GM19468 (cell line): ENCODE measurements around the gene IQGAP2.

Experiments used
- ATAC-seq: cut with Tn5 transposase; IDR thresholded peaks from one replicate; pipeline ENCODE4 v1.9.1; 2021; ENCODE audit warnings: mild to moderate bottlenecking, moderate library complexity, moderate number of reproducible peaks; ENCODE audit not compliant: unreplicated experiment; ENCODE audit errors: extremely low read depth

IQGAP2 gene

DNA sequence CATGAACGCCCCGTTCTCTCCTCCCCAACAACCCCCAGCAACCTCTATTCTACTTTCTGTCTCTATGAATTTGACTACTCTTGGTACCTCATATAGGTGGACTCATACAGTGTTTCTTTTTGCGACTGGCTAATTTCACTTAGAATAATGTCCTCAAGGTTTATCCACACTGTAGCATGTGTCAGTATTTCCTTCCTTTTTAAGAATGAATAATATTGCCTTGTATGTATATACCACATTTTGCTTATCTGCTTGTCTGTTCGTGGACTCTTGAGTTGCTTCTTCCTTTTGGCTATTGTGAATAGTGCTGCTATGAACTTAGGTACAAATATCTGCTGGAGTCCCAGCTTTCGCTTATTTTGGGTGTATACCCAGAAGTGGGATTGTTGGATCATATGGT lies 42.7 kb downstream of the IQGAP2 start:
- no peak for ATAC-seq

DNA sequence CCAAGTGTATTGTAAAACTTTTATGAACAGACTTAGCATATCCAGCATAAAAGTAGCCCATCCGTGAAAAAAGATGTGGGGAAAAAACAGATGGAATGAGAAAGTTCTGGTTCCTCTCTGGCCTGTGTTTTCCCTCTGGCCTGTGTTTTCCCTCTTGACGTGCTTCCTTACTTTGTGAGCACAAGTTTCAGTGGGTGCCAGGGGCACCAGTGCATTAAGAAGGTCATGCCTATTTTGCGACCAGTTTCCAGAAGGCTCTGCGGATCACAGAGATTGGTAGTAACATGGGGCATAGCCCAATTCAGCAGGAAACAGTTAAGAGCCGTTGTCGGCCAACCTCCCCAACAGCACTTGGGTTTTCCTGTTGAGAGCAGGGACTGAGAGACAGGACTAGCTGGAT lies 43.7 kb downstream of the IQGAP2 start:
- no peak for ATAC-seq

DNA sequence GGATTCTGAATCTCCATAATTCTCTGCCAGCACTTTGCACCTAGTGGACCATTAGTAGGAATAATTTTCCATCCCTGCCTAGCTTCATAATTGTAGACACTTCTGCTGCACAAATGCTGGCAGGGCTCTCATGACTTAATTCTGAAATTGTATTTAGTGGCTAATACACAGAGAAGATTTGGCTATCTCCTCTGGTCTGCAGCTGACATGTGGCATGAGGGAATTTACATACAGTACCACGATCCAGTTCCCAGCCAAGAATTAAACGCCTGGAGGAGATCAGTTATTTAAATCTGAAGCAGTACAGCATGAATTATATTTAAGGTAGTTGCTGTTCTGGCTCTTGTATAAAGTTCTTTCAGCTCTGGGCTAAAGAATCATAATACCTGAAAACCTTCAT lies 46.5 kb downstream of the IQGAP2 start:
- ATAC-seq, result no peak

DNA sequence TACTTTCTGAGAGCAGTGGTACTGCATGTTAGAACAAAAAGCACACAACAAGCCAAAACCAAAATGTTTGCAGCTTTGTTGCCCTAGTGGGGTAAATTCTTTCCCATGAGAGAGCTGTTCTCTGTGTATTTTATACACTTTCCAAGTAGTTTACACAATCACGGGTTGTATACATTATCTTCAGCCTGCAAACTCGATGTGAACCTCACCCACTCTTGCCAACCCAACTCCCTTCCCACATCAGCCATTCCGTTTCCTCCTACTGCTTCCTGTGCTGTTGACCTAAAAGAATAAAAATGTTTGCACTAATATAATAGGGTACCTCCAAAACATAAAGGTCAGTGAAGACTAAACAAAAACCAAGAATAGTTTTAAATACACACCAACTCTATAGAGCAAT lies 47.0 kb downstream of the IQGAP2 start:
- no peak for ATAC-seq

DNA sequence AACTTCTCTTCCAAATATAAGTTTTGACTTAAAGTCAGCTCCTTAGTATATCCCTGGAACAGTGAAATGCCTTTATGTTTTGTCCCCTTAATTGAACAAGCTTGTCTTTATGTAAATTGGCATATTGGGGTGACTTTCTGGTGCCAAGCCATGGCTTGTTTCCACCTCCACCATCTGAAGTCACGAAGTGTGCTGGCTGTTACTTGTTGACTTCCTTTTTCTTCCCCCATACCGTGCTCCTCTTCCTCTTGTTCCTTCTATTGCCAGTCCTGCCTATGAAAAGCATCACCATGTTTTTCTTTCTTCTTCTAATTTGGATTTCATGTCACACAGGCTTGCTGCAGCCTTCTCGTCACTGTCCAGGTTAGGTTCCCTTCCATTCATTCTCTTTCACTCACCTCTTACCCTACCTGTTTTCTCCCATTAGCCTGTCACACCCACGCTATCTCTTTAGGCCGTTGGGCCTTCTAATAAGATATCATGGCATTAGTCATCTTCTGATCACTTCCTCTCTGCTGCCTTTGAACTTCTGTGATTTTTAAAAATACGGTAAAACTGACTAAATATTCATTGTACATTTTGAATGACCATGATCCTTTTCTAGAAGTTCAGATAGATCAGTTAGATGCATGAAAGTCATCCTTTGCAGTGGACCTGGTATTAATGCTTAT lies 48.1 kb downstream of the IQGAP2 start:
- no peak for ATAC-seq

DNA sequence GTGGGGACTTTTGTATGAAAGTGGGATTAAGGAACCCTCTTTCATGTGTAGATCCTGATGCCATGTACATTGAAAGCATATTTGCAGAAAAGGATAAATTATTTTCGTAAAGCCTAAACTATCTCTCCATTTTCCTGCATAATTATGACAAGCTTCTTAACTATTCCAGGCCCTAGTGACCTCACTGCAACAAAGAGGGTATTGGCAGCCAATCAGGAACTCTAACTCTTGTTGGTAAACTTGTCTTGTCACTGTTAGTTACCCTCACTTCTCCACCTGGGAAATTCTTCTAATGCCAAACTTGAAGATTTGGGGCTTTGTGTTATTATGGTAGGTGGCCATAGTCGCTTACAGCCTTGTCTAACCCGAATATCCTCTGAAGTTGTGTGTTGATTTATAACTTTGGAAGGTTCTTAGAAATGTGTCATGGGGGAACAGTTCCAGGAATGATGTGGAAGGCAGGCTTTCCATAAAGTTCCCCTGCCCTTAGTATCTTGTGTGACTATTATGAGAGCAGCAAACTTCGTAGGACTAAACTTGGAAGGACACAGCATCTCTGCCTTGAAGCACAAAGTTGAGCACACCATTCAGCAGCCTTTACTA lies 52.5 kb downstream of the IQGAP2 start:
- ATAC-seq, result no peak

DNA sequence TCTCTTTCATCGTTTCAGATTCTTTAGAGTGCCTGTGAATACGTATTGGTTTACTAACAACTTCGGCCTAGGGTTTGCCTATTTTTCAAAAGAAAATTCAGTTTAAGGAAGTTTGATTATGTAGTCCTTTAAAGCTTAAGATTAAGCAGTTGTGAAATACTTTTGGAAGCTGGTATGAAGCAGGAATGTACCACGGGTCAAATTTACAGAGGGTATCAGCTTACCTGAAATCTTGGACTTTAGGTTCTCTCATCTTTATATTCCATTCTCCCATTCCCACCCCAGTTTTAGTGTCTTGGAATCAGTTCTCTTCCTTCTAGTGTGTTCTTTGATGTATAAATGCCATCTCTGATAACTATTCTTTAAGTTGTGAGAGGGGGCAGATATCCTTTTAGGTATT lies 53.2 kb downstream of the IQGAP2 start:
- ATAC-seq, result no peak

DNA sequence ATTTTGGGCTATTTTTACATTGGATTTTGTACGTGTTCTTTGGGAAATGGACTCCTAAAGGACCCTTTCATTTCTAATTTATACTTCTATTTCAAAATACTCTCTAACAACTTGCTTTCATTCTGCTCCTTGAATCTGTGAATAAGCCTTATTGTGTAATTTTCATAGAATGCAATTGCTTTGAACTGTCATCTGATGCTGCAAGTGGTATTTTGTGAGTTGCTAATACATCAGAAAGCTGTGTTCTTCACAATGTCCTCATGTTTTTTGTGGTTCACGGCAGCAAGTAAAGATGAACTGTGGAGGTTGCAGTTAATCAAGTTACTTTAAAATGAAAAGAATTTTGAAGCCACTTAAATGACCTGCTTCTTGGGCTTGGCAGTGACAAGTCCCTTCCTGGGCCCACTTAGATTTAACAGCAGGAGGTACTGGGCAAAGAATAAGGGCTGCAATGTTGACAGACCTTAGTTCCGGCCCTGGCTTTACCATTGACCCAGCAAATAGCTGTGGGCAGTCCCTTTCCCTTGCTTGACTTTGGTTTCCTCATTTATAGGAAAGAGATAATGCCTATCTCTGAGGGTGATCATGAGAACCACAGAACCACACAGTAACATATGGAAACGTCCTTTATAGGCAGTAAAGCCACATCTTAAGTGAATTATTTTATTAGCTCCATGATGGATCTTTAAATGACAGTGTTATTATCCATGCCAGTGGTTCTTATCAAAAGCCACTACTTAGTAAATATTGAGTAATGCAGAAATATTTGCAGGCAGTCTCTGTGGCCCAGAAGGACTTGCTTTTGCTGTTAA lies 54.8 kb downstream of the IQGAP2 start:
- no peak for ATAC-seq

DNA sequence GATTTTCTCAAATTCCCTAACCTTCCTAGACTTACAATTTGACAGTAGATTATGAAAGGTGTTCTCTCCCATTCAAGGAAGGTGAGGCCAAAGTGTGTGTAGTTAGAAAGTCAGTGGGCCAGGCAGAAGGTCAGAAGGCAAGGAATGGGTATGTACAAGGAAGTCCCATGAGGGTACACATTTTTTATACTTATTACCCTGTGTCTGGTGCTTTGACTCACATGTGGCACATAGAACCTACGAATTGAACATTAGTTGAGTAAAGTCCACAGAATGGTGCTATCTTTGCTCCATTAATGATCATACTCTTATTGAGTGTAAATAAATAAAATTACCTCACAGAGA lies 55.4 kb downstream of the IQGAP2 start:
- ATAC-seq, result no peak

DNA sequence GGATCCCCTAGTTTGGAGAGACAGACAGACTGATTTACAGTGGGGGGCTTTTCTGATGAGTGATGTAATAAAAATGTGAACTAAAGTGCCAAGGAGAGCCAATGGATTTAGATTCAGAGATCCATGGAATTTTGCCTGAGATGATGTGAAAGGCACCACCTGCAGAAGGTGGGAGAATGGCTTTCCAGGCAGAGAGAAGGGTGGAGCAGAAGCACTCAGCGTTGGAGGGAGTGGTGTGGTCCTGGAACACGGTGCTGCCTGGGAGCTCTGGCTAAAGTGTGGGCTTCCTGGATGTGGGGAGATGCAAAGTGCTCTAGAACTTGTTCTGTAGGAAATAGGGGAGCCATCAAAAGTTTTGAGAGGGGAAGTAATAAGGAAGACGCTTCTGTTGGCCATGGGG lies 57.0 kb downstream of the IQGAP2 start:
- no peak for ATAC-seq

DNA sequence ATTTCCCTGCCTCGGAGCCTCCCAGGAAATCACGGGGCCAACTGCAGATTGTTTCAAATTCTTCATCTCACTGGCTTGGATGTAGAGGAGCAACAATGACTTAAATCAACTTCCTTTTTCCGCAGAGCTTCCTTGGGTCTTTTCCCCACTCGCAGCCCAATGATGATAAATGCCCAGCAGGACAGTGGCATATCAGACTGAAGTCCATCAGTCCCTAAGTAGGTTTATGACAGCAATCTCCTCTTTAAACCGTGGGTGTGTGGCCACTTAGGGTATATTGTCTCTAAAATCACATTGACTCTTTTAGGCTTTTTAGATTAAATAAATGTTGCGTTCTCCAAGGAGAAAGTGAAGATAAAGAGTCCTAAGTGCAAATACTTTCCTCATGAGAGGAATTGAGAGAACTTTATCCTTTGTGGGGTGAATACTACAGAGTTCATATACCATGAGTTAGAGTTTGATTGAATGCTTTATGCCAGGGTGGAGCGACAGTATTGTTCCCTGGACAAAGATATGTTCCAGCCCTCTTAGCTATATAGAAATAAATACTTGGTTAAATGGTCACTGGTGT lies 59.1 kb downstream of the IQGAP2 start:
- no peak for ATAC-seq

DNA sequence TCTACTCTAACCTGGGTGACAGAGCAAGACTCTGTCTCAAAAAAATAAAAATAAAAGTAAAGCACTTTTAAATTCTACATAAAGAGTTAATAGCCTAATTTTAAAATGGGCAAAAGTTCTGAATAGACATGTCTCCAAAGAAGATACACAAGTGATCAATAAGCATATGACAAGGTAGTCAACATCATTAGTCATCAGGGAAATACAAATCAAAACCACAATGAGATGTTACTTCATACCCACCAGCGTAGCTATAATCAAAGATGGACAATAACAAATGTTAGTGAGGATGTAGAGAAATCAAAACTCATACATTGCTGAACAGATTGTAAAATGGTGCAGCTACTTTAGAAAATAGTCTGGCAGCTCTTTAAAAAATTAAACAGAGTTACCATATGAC lies 64.1 kb downstream of the IQGAP2 start:
- no peak for ATAC-seq

DNA sequence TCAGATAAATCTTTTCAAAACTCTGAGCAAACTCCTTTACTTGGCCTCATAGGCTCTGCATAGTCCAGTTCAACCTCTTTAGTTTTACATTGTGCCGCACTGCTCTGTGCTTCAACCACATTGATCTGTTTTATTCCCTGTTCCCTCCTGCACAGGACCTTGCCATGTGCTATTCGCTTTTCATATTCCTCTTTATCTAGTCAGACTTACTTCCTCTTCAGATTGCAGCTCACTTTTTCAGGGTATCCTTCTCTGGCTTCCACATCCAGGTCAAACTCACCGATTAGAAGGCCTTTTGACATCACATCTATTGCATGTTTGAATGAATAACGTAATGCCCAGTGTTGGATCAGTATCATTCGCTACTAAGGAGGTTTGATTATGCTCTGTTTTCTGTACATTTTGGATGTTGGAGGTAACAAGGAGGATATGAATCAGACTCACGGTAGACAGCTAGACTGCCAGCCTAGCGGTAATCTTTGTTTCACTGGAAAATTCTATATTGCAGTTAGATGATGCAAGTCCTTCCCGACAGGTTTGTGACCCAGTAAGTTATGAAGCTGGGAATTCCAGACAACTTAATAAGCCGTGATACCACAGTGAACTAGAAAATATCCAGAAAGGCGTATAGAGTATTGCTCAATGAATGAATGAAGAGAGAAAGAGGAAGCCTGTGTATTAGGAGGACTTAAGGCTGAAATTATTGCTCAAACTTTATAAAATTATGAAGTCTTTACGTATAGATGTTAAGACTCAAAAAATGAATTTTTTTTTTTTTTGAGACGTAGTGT lies 65.7 kb downstream of the IQGAP2 start:
- no peak for ATAC-seq

DNA sequence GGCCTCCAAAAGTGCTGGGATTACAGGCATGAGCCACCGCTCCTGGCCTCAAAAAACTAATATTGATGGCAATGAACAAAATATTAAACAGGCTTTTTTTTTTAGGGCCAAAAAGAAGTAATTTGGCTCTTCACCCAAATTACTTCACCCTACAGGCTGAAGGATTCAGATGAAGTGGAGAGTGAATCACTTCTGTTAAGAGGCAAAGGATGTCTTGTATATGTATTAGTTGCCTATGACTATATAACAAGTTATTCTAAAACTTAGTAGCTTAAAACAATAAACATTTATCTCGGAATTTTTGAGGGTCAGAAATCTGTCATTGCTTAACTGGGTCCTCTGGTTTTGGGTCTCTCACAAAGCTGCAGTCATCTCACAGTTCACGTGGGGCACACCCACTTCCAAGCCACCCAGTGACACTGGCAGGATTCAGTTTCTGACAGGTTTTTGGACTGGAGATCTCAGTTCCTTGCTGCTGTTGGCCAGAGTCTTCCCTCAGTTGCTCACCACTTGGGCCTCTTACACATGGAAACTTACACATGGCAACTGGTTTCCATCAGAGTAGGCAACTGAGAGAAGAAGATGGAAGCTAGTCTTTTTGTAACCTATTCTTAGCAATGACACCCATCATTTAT lies 66.7 kb downstream of the IQGAP2 start:
- no peak for ATAC-seq

DNA sequence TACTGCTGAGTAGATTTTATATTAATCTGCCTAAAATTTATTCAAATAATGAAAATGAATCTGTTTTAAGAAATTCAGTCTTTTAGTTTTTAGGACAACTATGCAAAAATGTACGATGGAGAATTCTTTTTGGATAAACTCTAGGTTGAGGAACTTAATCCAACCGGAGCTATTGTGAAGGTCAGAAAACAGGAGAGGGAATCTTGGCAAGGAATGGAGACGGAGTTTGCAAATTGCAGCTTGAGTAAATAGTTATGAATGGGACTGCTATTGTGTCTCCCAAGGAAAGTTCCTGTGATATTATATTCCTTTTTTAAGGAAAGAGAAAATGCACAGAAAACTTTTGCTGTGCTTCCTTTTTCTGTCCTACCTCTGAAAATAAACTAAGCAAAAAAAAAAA lies 67.9 kb downstream of the IQGAP2 start:
- ATAC-seq, result no peak

DNA sequence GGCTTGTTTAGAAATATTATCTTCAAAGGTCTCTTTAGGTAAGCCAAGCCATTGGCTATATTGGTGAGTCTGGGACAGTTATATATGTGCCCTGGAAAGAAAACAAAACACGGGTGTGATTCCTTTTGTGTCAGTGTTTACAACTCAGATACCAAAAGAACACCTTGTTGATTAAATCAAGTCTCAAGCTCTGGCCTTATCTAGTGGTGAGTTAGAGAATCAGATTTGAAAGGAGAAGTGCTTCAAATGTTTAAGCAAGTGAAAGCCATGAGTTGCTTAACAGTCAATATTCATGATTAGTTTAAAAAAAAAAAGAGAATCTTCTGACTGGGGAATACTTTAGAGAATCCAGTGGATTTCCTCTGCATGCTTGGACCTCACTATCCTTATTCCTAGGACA lies 68.3 kb downstream of the IQGAP2 start:
- no peak for ATAC-seq

DNA sequence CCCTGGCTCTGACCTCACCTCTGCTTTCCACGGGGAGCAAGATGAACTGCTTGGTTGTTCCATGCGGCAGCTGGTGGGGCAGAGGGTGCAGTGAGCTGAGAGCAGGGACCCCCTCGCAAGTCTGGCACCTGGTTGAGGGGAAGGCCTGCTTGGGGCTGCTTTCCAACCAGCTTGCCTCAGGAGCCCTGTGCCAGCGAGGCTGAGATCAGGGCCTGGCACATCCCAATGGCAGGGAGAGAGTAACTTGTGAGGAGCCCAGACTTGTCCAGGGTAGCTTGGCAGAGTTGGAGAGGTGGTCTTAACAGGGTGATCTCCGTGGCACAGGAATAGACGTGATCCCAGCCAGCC lies 68.9 kb downstream of the IQGAP2 start:
- no peak for ATAC-seq

DNA sequence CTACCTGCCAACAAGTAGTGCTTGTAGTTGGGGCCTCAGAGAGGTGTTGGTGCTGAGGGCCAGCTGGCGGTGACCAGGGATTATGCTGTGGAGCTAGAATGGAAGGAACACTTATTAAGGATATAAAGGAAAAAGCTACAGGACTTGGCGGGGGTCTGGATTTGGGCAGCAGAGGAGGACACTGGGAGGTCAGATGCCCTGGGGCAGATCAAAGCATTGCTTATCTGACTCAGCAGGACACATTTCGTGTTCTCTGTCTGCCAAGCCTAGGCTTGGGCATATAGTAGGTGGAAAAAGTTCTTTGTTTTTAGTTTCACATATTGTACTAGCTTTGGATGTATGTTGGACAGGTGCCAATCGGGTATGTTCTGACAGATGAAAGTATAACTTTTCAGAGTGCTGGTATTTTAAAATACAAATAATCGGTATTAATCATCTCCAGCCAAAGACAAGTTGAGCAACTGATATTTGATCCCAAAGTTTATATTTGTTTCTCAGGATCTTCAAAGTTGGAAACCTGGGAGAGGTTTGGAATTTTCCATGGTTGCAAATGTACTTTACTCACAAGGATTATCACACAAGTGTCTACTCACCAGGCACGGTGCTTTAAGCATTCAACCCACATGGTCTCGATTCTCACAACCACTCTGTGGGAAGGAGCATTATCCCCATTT lies 69.4 kb downstream of the IQGAP2 start:
- no peak for ATAC-seq

DNA sequence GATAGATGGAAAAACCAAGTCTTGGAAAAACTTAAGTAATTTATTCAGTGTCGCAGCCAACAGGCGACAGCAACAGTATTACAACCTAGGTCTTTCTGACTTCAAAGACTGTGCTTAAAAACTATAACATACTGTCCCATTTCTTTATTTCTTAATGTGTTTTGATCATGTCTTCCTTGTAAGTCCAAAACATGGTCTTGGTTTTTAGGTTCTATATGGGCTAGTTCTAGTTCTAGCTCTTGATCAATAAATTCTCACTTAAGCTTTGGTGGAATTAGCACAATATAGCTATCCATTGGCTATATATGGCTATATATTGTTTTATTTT lies 69.9 kb downstream of the IQGAP2 start:
- ATAC-seq, result no peak

DNA sequence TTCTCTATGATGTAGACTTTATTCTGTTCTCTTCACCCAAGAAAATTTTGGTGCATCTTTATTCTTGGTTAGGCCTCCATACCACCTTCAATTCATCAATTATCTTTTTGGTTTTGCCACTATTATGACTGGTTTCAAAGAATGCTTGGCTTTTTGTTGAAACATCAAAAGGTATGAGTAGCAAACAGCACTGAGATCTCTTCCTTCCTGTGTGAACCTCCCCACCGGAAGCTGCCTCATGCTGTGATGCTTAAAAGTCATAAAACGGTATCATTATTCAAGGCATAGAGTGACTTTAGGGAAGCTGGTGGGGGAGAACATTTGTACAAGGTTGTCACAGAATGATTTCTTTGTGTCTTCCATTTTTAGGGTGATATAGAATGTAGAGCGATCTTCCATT lies 70.6 kb downstream of the IQGAP2 start:
- ATAC-seq, result no peak
